A549 (cell line): Measurements from ENCODE around the gene SH2D1B.

Experiments used
- CTCF ChIP-seq: fragments of >200 bp; sonication (Bioruptor Twin); formaldehyde crosslinking; IDR thresholded peaks from 3 replicates; pipeline ENCODE4 v1.5.1; 2016
- EP300 ChIP-seq, 2 experiments: fragments of >200 bp; sonication (Bioruptor Twin); formaldehyde crosslinking; IDR thresholded peaks; 2 replicates in 1 of 2; 3 replicates in 1 of 2; pipeline ENCODE4 v1.6.1; 2016 to 2017
- FOSL2 ChIP-seq, 2 experiments: fragments of 450-650 bp in 1 of 2; fragments of >200 bp in 1 of 2; sonication (Bioruptor Twin) in 1 of 2; formaldehyde crosslinking; IDR thresholded peaks; 2 replicates each; pipeline versions ENCODE4 v1.5.0 to v1.6.1; 2016 to 2020; ENCODE audit warnings: mild to moderate bottlenecking in 1 of 2, moderate library complexity in 1 of 2
- HOXA7 ChIP-seq: fragments of 250-450 bp; sonication (Bioruptor Pico); IDR thresholded peaks from 2 replicates; pipeline ENCODE4 v1.5.0; 2020; ENCODE audit warnings: mild to moderate bottlenecking, moderate library complexity
- NPAS2 ChIP-seq: fragments of 250-450 bp; sonication (Bioruptor Pico); IDR thresholded peaks from 2 replicates; pipeline ENCODE4 v1.8.0; 2022; ENCODE audit warnings: mild to moderate bottlenecking, moderate library complexity, borderline replicate concordance
- POLR2AphosphoS2 ChIP-seq: conservative IDR thresholded peaks from 2 replicates; pipeline ENCODE4 v1.6.1; 2012; ENCODE audit warnings: low read length, improper control_type of control experiment, inconsistent platforms
- RAD21 ChIP-seq, 2 experiments: fragments of >200 bp in 1 of 2; sonication (Bioruptor Twin) in 1 of 2; formaldehyde crosslinking in 1 of 2; IDR thresholded peaks in 1 of 2; conservative IDR thresholded peaks in 1 of 2; 2 replicates in 1 of 2; 3 replicates in 1 of 2; pipeline ENCODE4 v1.6.1; 2012 to 2018; ENCODE audit warnings: inconsistent platforms in 1 of 2
- RFX5 ChIP-seq: fragments of 450-650 bp; IDR thresholded peaks from 2 replicates; pipeline ENCODE4 v1.7.1; 2014; ENCODE audit warnings: antibody characterized with exemption, mild to moderate bottlenecking, moderate library complexity
- ZFP36 ChIP-seq: fragments of 450-650 bp; IDR thresholded peaks from 2 replicates; pipeline ENCODE4 v1.6.1; 2014; ENCODE audit warnings: borderline replicate concordance; ENCODE audit not compliant: partially characterized antibody

- TF ChIP-seq POLR2AphosphoS2 (no peak), ZFP36 (no peak), CTCF (no peak), RAD21 (conservative IDR thresholded peaks at IDR 0.05 in 1 of 2, IDR thresholded peaks at IDR 0.05 in 1 of 2) (no peak), HOXA7 (CRISPR knock-in tag) (no peak), NPAS2 (CRISPR knock-in tag) (no peak), EP300 (IDR thresholded peaks at IDR 0.05) (no peak), FOSL2 (IDR thresholded peaks at IDR 0.05) (no peak), FOSL2 (CRISPR knock-in tag; IDR thresholded peaks at IDR 0.05) (no peak), RFX5 (no peak)
Measured at GRCh38 chr1:162373541-162374260, 38.2 kb downstream of the SH2D1B start.
